CD4-positive, alpha-beta T cell (primary cell): Measurements from ENCODE around the gene NMRK2. TPM values are rescaled to one million over a fixed set of nuclear protein-coding genes. Genes with fewer than 3 reads are reported as not detected.
"Not testable (repeated sequence)": the region's sequence is repeated elsewhere in the genome, so short reads cannot be mapped to it uniquely, and the experiment has no call there.

Experiments used
- ATAC-seq: fragments of 200-7000 bp; cut with Tn5 transposase; one replicate; pipeline ENCODE4 v1.10.0; 2022; ENCODE audit warnings: mild to moderate bottlenecking; ENCODE audit not compliant: poor library complexity
- CTCF ChIA-PET: fragments of 350-600 bp; sonication (Branson Sonifier 250); formaldehyde crosslinking; loops from one replicate; lab custom pipeline; 2021; ENCODE audit warnings: antibody characterized with exemption, inconsistent platforms; lab: Charles Lee
- POLR2A ChIA-PET: fragments of 350-600 bp; sonication (Branson Sonifier 250); formaldehyde crosslinking; loops from one replicate; lab custom pipeline; 2021; ENCODE audit warnings: antibody characterized with exemption, inconsistent platforms; lab: Charles Lee
- DNase-seq, 14 experiments: peaks; one replicate each; pipeline ENCODE4 v3.0.0-alpha.2; 2013 to 2020; ENCODE audit warnings: mixed read lengths in 2 of 14
- H3K27ac ChIP-seq, 2 donors: one replicate each; pipeline versions ENCODE4 v1.5.1 to v1.7.0; 2013; ENCODE audit warnings: low read length in 2 of 2, low read depth in 1 of 2, mild to moderate bottlenecking in 1 of 2
- H3K27me3 ChIP-seq, 2 experiments: 1 replicate in 1 of 2; 2 replicates in 1 of 2; pipeline versions ENCODE4 v1.6.1 to v1.7.0; 2013; ENCODE audit warnings: low read length in 2 of 2, control low read depth in 1 of 2, mild to moderate bottlenecking in 1 of 2, moderate library complexity in 1 of 2; ENCODE audit not compliant: insufficient read depth in 2 of 2, control insufficient read depth in 1 of 2
- H3K36me3 ChIP-seq: one replicate; pipeline ENCODE4 v1.6.1; 2013; ENCODE audit warnings: low read length, control low read depth; ENCODE audit not compliant: insufficient read depth
- H3K4me1 ChIP-seq: one replicate; pipeline ENCODE4 v1.6.1; 2013; ENCODE audit warnings: low read length, control low read depth; ENCODE audit not compliant: insufficient read depth
- H3K4me3 ChIP-seq: one replicate; pipeline ENCODE4 v1.5.1; 2013; ENCODE audit warnings: mild to moderate bottlenecking, low read length, moderate library complexity
- H3K9me3 ChIP-seq, 2 experiments: 1 replicate in 1 of 2; 2 replicates in 1 of 2; pipeline versions ENCODE4 v1.6.1 to v1.7.0; 2013; ENCODE audit warnings: low read length in 2 of 2, mild to moderate bottlenecking in 2 of 2, control low read depth in 1 of 2, moderate library complexity in 1 of 2; ENCODE audit not compliant: control insufficient read depth in 1 of 2, insufficient read depth in 1 of 2
- H3K27ac Mint-ChIP-seq: one replicate; pipeline ENCODE4 v1.8.0; 2020; ENCODE audit warnings: mixed read lengths
- H3K27me3 Mint-ChIP-seq: one replicate; pipeline ENCODE4 v1.8.0; 2021; ENCODE audit warnings: mixed read lengths
- H3K36me3 Mint-ChIP-seq: one replicate; pipeline ENCODE4 v1.8.0; 2021; ENCODE audit warnings: low read depth, mixed read lengths
- H3K4me1 Mint-ChIP-seq: one replicate; pipeline ENCODE4 v1.8.0; 2021; ENCODE audit warnings: low read depth, mixed read lengths
- H3K4me3 Mint-ChIP-seq: one replicate; pipeline ENCODE4 v1.8.0; 2020; ENCODE audit warnings: mild to moderate bottlenecking, mixed read lengths
- H3K9me3 Mint-ChIP-seq: one replicate; pipeline ENCODE4 v1.8.0; 2020; ENCODE audit warnings: mixed read lengths
- CTCF ChIP-seq: fragments of 200-600 bp; IDR thresholded peaks from one replicate; pipeline ENCODE4 v1.8.0; 2022; ENCODE audit warnings: antibody characterized with exemption, mild to moderate bottlenecking
- intact Hi-C, 2 experiments: fragments of 100-400 bp; cut with DNase I in 1 of 2; cut with micrococcal nuclease in 1 of 2; formaldehyde crosslinking; loops; one replicate each; pipeline versions ENCODE4 v1.15.1 to v1.9.0; 2023 to 2025; cut with DNase I, micrococcal nuclease
- total RNA-seq, 174 experiments: library from RNA in 2 of 174; stranded (reverse) in 2 of 174; gene quantifications; one replicate each; pipeline ENCODE4 v1.2.3 and lab custom pipeline; 2021 to 2026

NMRK2 gene
- total RNA-seq, 2 experiments from 2014 or later, result not detected

DNA sequence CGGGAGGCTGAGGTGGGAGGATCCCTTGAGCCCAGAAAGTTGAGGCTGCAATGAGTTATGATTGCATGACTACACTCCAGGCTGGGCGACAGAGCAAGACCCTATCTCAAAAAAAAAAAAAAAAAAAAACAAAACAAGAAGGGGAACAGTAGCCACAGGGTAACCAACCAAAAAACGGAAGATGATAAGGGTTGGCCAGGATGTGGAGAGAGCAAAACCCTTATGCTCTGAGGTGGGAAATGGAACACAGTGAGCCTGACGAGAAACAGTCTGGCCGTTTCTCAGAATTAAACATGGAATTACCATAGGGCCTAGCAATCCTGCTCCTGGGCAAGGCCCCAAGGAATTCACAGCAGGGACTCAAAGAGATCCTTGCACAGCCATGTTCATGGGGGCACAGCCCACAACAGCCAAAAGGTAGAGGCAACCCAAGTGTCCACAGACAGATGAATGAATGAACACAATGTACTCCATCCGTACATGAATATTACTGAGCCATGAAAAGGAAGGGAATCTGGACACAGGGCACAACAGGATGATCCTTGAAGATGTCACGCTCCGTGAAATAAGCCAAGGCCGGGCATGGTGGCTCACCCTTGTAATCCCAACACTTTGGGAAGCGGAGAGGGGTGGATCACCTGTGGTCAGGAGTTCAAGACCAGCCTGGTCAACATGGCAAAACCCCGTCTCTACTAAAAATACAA, 11.3 kb downstream of the NMRK2 start:
- POLR2A ChIA-PET, result no interaction called here
- H3K27me3 ChIP-seq, result no peaks in the 10 kb centered on the region
- Mint-ChIP-seq H3K36me3 (no peaks in the 10 kb centered on the region), H3K9me3 (no peaks in the 10 kb centered on the region), H3K4me1 (no peaks in the 10 kb centered on the region), H3K27ac (no peak overlapping the region), H3K4me3 (no peak overlapping the region), H3K27me3 (no peaks in the 10 kb centered on the region)
- no peak for TF ChIP-seq CTCF
- no peak overlapping the region for H3K27ac ChIP-seq
- H3K9me3 ChIP-seq, result no peaks in the 10 kb centered on the region
- intact Hi-C loops, result no loop called here
- CTCF ChIA-PET, result no interaction called here
- no peaks in the 10 kb centered on the region for H3K4me1 ChIP-seq
- H3K36me3 ChIP-seq, result no peaks in the 10 kb centered on the region
- DNase-seq, result no peak
- no peak overlapping the region for H3K4me3 ChIP-seq
- ATAC-seq, result no peak

DNA sequence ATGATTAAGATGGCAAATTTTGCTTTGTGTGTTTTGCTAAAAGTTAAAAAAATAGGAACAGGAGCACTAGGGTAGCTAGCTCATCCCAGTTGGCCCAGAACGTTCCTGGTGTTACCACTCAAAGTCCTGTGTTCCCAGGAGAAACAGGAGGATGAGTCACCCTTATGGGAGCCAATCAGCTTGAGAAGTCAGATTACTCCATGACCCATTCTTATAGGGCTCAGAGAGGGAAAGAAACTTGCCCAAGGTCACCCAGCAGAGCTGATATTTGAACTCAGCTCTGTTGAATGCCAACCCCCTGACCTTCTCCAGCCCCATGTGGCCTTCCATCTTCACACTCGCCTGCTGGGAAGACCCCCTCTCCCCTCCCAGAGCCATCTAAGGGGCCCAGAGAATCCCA, 13.0 kb downstream of the NMRK2 start:
- Mint-ChIP-seq H3K27me3 (no peaks in the 10 kb centered on the region), H3K27ac (no peak overlapping the region), H3K36me3 (no peaks in the 10 kb centered on the region), H3K4me3 (no peak overlapping the region), H3K9me3 (no peaks in the 10 kb centered on the region), H3K4me1 (no peaks in the 10 kb centered on the region)
- ChIA-PET POLR2A (no interaction called here), CTCF (no interaction called here)
- TF ChIP-seq CTCF, result no peak
- Histone ChIP-seq H3K4me1 (peaks cover 6% of the 10 kb centered on the region), H3K27ac (no peak overlapping the region), H3K36me3 (no peaks in the 10 kb centered on the region), H3K9me3 (no peaks in the 10 kb centered on the region), H3K27me3 (no peaks in the 10 kb centered on the region), H3K4me3 (no peak overlapping the region)
- DNase-seq, result no peak
- intact Hi-C loops, result no loop called here
- no peak for ATAC-seq

- H3K27ac Mint-ChIP-seq, intact Hi-C loops, CTCF ChIA-PET, H3K36me3 Mint-ChIP-seq, H3K27me3 ChIP-seq, POLR2A ChIA-PET, DNase-seq, H3K9me3 Mint-ChIP-seq, H3K27me3 Mint-ChIP-seq, H3K27ac ChIP-seq, H3K9me3 ChIP-seq, H3K4me1 Mint-ChIP-seq, H3K36me3 ChIP-seq, H3K4me3 ChIP-seq, ATAC-seq, H3K4me3 Mint-ChIP-seq: not testable (repeated sequence)
- peaks cover 16% of the 10 kb centered on the region for H3K4me1 ChIP-seq
Measured at GRCh38 chr19:3947316-3947933, 14.6 kb downstream of the NMRK2 start.
